ENCODE results near the gene USP54.

- TF ChIP-seq GATA2 (IDR thresholded peaks at IDR 0.05; ENCODE audit: low read depth, low read length) (no peak), GATA3 (IDR thresholded peaks at IDR 0.05; ENCODE audit: low read depth, low read length) (no peak)
Observed at GRCh38 chr10:73545357-73545756, 45.8 kb downstream of the USP54 start.
